H1 (cell line): ENCODE measurements around the gene ADGRL2. TPM values are rescaled to one million over a fixed set of nuclear protein-coding genes. Genes with fewer than 3 reads are reported as not detected.

Experiments used
- ATF3 ChIP-seq: IDR thresholded peaks from 2 replicates; pipeline ENCODE4 v1.6.1; 2011; ENCODE audit warnings: low read depth, mild to moderate bottlenecking, low read length; ENCODE audit not compliant: insufficient read depth
- E2F6 ChIP-seq: IDR thresholded peaks from 2 replicates; pipeline ENCODE4 v1.6.1; 2012; ENCODE audit warnings: inconsistent platforms
- EZH2 ChIP-seq: fragments of 200-600 bp; sonication (generic); IDR thresholded peaks from 2 replicates; pipeline ENCODE4 v1.7.1; 2012; ENCODE audit warnings: low read depth, mild to moderate bottlenecking, moderate library complexity, low read length, inconsistent platforms; ENCODE audit not compliant: severe bottlenecking
- GABPA ChIP-seq: IDR thresholded peaks from 2 replicates; pipeline ENCODE4 v1.6.1; 2011; ENCODE audit warnings: mild to moderate bottlenecking, low read length, moderate library complexity, borderline replicate concordance; ENCODE audit not compliant: insufficient read depth
- HDAC6 ChIP-seq: IDR thresholded peaks from one replicate; pipeline ENCODE4 v1.7.1; 2012; ENCODE audit warnings: low read depth, mild to moderate bottlenecking, inconsistent platforms, low read length, moderate library complexity
- JUN ChIP-seq: IDR thresholded peaks from 2 replicates; pipeline ENCODE4 v1.6.1; 2011; ENCODE audit warnings: low read depth, mild to moderate bottlenecking, improper control_type of control experiment, low read length
- JUND ChIP-seq: IDR thresholded peaks from 2 replicates; pipeline ENCODE4 v1.6.1; 2011; ENCODE audit warnings: mild to moderate bottlenecking, improper control_type of control experiment, low read length
- KDM4A ChIP-seq: IDR thresholded peaks from one replicate; pipeline ENCODE4 v1.7.1; 2012; ENCODE audit warnings: low read depth, mild to moderate bottlenecking, moderate library complexity, low read length, inconsistent platforms; ENCODE audit not compliant: severe bottlenecking
- KDM5A ChIP-seq: fragments of 200-600 bp; IDR thresholded peaks from 2 replicates; pipeline ENCODE4 v1.7.1; 2012; ENCODE audit warnings: mild to moderate bottlenecking, low read length, inconsistent platforms, mixed read lengths
- NRF1 ChIP-seq: IDR thresholded peaks from 2 replicates; pipeline ENCODE4 v1.6.1; 2011; ENCODE audit warnings: mild to moderate bottlenecking, low read depth, low read length, improper control_type of control experiment
- PHF8 ChIP-seq: fragments of 200-600 bp; sonication (generic); conservative IDR thresholded peaks from 2 replicates; pipeline ENCODE4 v1.7.1; 2012; ENCODE audit warnings: low read depth, mild to moderate bottlenecking, inconsistent platforms, low read length, moderate library complexity
- POLR2A ChIP-seq, 2 experiments: IDR thresholded peaks; 1 replicate in 1 of 2; 2 replicates in 1 of 2; pipeline ENCODE4 v1.6.1; 2011; ENCODE audit warnings: low read depth in 2 of 2, low read length in 2 of 2, mild to moderate bottlenecking in 2 of 2; ENCODE audit errors: control extremely low read depth in 1 of 2
- RBBP5 ChIP-seq: IDR thresholded peaks from 2 replicates; pipeline ENCODE4 v1.7.1; 2012; ENCODE audit warnings: low read depth, mild to moderate bottlenecking, inconsistent platforms, low read length, moderate library complexity, borderline replicate concordance
- RFX5 ChIP-seq: IDR thresholded peaks from 2 replicates; pipeline ENCODE4 v1.6.1; 2011; ENCODE audit warnings: low read depth, low read length, improper control_type of control experiment, borderline replicate concordance
- SP2 ChIP-seq: IDR thresholded peaks from 2 replicates; pipeline ENCODE4 v1.6.1; 2012; ENCODE audit warnings: mild to moderate bottlenecking, low read length, inconsistent platforms
- SP4 ChIP-seq: IDR thresholded peaks from 2 replicates; pipeline ENCODE4 v1.6.1; 2012; ENCODE audit warnings: low read length, inconsistent platforms
- TAF1 ChIP-seq: IDR thresholded peaks from 2 replicates; pipeline ENCODE4 v1.6.1; 2011; ENCODE audit warnings: mild to moderate bottlenecking, low read depth, low read length
- TAF7 ChIP-seq: optimal IDR thresholded peaks from 2 replicates; pipeline ENCODE3; 2011; ENCODE audit warnings: low read depth, mild to moderate bottlenecking, inconsistent platforms, low read length, moderate library complexity, borderline replicate concordance
- YY1 ChIP-seq: IDR thresholded peaks from 2 replicates; pipeline ENCODE4 v1.6.1; 2011; ENCODE audit warnings: low read depth, mild to moderate bottlenecking, low read length
- ZNF274 ChIP-seq: IDR thresholded peaks from 2 replicates; pipeline ENCODE4 v1.7.0; 2012; ENCODE audit warnings: low read length, borderline replicate concordance; ENCODE audit errors: extremely low read depth
- polyA plus RNA-seq, 7 experiments: library from polyadenylated mRNA; depleted of rRNA in 3 of 7; stranded (reverse) in 5 of 7; unstranded in 2 of 7; fragments of >200 nt in 5 of 7; fragments of 200-250 nt in 2 of 7; gene quantifications; 1 replicate in 5 of 7; 2 replicates in 1 of 7; 4 replicates in 1 of 7; pipeline versions ENCODE4 v1.2.1 to v1.2.3, GENCODE V29; 2011 to 2013; ENCODE audit warnings: missing spikeins in 2 of 7, mixed read lengths in 2 of 7
- total RNA-seq: library from RNA; stranded (reverse); fragmentation: NEBNext Ultra II Directional; extraction: Animal tissue kit (Norgen Biotek cat#: 25700); gene quantifications from 2 replicates; pipeline ENCODE4 v1.2.1, GENCODE V29; 2021

The ADGRL2 gene
- total and polyA plus RNA-seq, 2 of the 8 experiments (the other 6 are each of a cell fraction or from before 2014, with no cell fraction given): 113 to 124 TPM

GRCh38 chr1:81800695-81801650 is at the start of gene ADGRL2 (continued):
- TF ChIP-seq TAF7 (peak; percentile 27), RFX5 (no peak), KDM5A (no peak), YY1 (peak; percentile 80), EZH2 (no peak), PHF8 (no peak; the same call in 1 of the 2 replicates), TAF1 (peak; percentile 82), RBBP5 (peak; percentile 90), SP4 (no peak), JUN (no peak), SP2 (no peak), E2F6 (no peak), GABPA (no peak), KDM4A (peak; percentile 40), JUND (0 out of 2 replicates have a peak, but pooled peaks have one; percentile 20), ZNF274 (no peak), ATF3 (no peak), NRF1 (no peak), POLR2A (IDR thresholded peaks at IDR 0.05; ENCODE audit: control extremely low read depth in 1 of 2, low read depth in 2 of 2, low read length in 2 of 2) (peak; percentile 66 to 75), HDAC6 (no peak)
